Measurements from ENCODE around the gene WDR64. TPM values are rescaled to one million over a fixed set of nuclear protein-coding genes. Genes with fewer than 3 reads are reported as not detected.

The WDR64 gene
- polyA plus RNA-seq, 1 donor from 2014 or later, result 0.21 TPM

DNA sequence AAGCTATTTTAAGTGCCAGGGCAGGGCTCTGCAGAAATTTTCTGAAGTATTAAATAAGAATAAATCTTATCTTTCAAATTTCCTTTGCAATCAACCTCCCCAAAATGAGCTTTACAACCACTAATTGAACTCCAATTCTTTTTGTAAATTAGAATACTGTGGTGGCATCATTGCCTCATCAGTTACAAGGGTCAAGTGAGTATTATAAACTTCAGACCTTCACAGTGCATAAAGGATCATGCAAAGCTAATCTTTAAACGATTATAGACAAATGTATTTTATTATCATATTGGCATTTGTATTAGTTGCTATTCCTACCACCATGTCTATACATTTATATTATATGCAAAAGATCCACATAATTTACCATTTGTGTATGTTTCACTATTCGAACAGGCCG, 19.1 kb upstream of the WDR64 start:
- H3K27me3 ChIP-seq (ENCODE audit: insufficient read depth, low read depth, low read length), result no peaks in the 10 kb centered on the region
- peaks cover 12% of the 10 kb centered on the region for H3K79me2 ChIP-seq (replicated peaks; ENCODE audit: insufficient read depth, low read length)
- H3F3A ChIP-seq (ENCODE audit: insufficient read depth, low read length, poor library complexity, severe bottlenecking), result no peaks in the 10 kb centered on the region
- no peak overlapping the region for H3K27ac ChIP-seq (ENCODE audit: low read length)
- TF ChIP-seq RAD21 (conservative IDR thresholded peaks at IDR 0.05), result no peak
- TF ChIP-seq POLR2AphosphoS5 (IDR thresholded peaks at IDR 0.05), result no peak
- TF ChIP-seq, protein P1, sequence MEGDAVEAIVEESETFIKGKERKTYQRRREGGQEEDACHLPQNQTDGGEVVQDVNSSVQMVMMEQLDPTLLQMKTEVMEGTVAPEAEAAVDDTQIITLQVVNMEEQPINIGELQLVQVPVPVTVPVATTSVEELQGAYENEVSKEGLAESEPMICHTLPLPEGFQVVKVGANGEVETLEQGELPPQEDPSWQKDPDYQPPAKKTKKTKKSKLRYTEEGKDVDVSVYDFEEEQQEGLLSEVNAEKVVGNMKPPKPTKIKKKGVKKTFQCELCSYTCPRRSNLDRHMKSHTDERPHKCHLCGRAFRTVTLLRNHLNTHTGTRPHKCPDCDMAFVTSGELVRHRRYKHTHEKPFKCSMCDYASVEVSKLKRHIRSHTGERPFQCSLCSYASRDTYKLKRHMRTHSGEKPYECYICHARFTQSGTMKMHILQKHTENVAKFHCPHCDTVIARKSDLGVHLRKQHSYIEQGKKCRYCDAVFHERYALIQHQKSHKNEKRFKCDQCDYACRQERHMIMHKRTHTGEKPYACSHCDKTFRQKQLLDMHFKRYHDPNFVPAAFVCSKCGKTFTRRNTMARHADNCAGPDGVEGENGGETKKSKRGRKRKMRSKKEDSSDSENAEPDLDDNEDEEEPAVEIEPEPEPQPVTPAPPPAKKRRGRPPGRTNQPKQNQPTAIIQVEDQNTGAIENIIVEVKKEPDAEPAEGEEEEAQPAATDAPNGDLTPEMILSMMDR (IDR thresholded peaks at IDR 0.05; ENCODE audit: poor library complexity, severe bottlenecking), result no peak
- TF ChIP-seq MXI1 (conservative IDR thresholded peaks at IDR 0.05; ENCODE audit: poor library complexity, severe bottlenecking), result no peak
- TF ChIP-seq EZH2 (IDR thresholded peaks at IDR 0.05; ENCODE audit: borderline replicate concordance, insufficient read depth, low read length, poor library complexity, severe bottlenecking), result no peak
- no peak for TF ChIP-seq TAF1 (IDR thresholded peaks at IDR 0.05; ENCODE audit: low read depth)
- TF ChIP-seq EP300 (conservative IDR thresholded peaks at IDR 0.05; ENCODE audit: poor library complexity, severe bottlenecking), result no peak
- TF ChIP-seq, protein P2, sequence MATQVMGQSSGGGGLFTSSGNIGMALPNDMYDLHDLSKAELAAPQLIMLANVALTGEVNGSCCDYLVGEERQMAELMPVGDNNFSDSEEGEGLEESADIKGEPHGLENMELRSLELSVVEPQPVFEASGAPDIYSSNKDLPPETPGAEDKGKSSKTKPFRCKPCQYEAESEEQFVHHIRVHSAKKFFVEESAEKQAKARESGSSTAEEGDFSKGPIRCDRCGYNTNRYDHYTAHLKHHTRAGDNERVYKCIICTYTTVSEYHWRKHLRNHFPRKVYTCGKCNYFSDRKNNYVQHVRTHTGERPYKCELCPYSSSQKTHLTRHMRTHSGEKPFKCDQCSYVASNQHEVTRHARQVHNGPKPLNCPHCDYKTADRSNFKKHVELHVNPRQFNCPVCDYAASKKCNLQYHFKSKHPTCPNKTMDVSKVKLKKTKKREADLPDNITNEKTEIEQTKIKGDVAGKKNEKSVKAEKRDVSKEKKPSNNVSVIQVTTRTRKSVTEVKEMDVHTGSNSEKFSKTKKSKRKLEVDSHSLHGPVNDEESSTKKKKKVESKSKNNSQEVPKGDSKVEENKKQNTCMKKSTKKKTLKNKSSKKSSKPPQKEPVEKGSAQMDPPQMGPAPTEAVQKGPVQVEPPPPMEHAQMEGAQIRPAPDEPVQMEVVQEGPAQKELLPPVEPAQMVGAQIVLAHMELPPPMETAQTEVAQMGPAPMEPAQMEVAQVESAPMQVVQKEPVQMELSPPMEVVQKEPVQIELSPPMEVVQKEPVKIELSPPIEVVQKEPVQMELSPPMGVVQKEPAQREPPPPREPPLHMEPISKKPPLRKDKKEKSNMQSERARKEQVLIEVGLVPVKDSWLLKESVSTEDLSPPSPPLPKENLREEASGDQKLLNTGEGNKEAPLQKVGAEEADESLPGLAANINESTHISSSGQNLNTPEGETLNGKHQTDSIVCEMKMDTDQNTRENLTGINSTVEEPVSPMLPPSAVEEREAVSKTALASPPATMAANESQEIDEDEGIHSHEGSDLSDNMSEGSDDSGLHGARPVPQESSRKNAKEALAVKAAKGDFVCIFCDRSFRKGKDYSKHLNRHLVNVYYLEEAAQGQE (IDR thresholded peaks at IDR 0.05; ENCODE audit: borderline replicate concordance), result no peak
- TF ChIP-seq SMC3 (conservative IDR thresholded peaks at IDR 0.05; ENCODE audit: poor library complexity), result no peak
- H3K9ac ChIP-seq (ENCODE audit: low read length), result no peak overlapping the region
- H4K20me1 ChIP-seq (ENCODE audit: insufficient read depth), result no peaks in the 10 kb centered on the region
- H3K9me2 ChIP-seq (ENCODE audit: insufficient read depth, low read length), result no peaks in the 10 kb centered on the region
- H3K4me3 ChIP-seq (ENCODE audit: low read length), result no peak overlapping the region
- H3K4me2 ChIP-seq (ENCODE audit: low read length), result no peak overlapping the region
- H2AFZ ChIP-seq (ENCODE audit: low read depth, low read length), result no peak overlapping the region
- no peaks in the 10 kb centered on the region for H3K9me3 ChIP-seq (ENCODE audit: low read length)
- peaks cover 13% of the 10 kb centered on the region for H3K36me3 ChIP-seq (ENCODE audit: insufficient read depth, low read length)

DNA sequence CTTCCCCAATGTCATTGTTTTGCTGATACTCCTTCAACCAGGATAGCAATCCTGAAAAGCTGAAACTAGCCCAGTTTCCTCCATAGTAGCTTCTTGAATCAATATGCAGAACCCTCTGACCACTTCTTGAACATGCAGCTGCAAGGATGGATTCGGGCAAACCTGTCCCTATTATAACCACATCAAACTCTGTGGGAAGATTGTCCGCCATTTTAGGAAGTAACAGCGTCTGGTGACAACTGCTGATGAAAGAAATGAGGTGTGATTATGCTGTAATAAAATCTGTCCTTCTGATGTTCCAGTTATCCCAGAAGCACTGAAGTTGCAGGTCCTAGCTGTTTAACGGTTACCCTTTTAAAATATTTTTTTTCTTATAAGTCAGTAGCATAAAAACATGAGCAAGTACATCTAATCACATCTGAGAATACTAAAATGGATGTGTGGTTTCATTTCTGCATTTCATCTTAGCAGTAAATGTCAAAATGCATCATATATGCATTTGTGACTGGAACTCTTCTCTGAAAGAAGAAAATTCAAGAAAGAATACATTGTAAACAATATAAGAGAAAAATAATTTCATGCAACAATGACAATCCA, 16.4 kb upstream of the WDR64 start:
- H3K79me2 ChIP-seq (replicated peaks; ENCODE audit: insufficient read depth, low read length), result peaks cover 26% of the 10 kb centered on the region
- H3K4me2 ChIP-seq (ENCODE audit: low read length), result no peak overlapping the region
- no peaks in the 10 kb centered on the region for H4K20me1 ChIP-seq (ENCODE audit: insufficient read depth)
- peaks cover 13% of the 10 kb centered on the region for H3K36me3 ChIP-seq (ENCODE audit: insufficient read depth, low read length)
- TF ChIP-seq, protein P1 (IDR thresholded peaks at IDR 0.05; ENCODE audit: poor library complexity, severe bottlenecking), result no peak
- TF ChIP-seq, protein P2 (IDR thresholded peaks at IDR 0.05; ENCODE audit: borderline replicate concordance), result no peak
- no peak for TF ChIP-seq RAD21 (conservative IDR thresholded peaks at IDR 0.05)
- no peak for TF ChIP-seq EZH2 (IDR thresholded peaks at IDR 0.05; ENCODE audit: borderline replicate concordance, insufficient read depth, low read length, poor library complexity, severe bottlenecking)
- TF ChIP-seq MXI1 (conservative IDR thresholded peaks at IDR 0.05; ENCODE audit: poor library complexity, severe bottlenecking), result no peak
- TF ChIP-seq POLR2AphosphoS5 (IDR thresholded peaks at IDR 0.05), result no peak
- TF ChIP-seq SMC3 (conservative IDR thresholded peaks at IDR 0.05; ENCODE audit: poor library complexity), result no peak
- no peak for TF ChIP-seq EP300 (conservative IDR thresholded peaks at IDR 0.05; ENCODE audit: poor library complexity, severe bottlenecking)
- no peak for TF ChIP-seq TAF1 (IDR thresholded peaks at IDR 0.05; ENCODE audit: low read depth)
- H3K9me2 ChIP-seq (ENCODE audit: insufficient read depth, low read length), result no peaks in the 10 kb centered on the region
- H3K4me3 ChIP-seq (ENCODE audit: low read length), result no peak overlapping the region
- H3K27me3 ChIP-seq (ENCODE audit: insufficient read depth, low read depth, low read length), result no peaks in the 10 kb centered on the region
- H2AFZ ChIP-seq (ENCODE audit: low read depth, low read length), result no peak overlapping the region
- H3K27ac ChIP-seq (ENCODE audit: low read length), result no peak overlapping the region
- no peak overlapping the region for H3K9ac ChIP-seq (ENCODE audit: low read length)
- no peaks in the 10 kb centered on the region for H3F3A ChIP-seq (ENCODE audit: insufficient read depth, low read length, poor library complexity, severe bottlenecking)
- no peaks in the 10 kb centered on the region for H3K9me3 ChIP-seq (ENCODE audit: low read length)

Measured in neural cell (in vitro differentiated cells).